Fibroblast of the aortic adventitia (primary cell): Measurements from ENCODE around the gene HSF2BP. TPM values are rescaled to one million over a fixed set of nuclear protein-coding genes. Genes with fewer than 3 reads are reported as not detected.

ENCODE experiments used
- DNase-seq: peaks from one replicate; pipeline ENCODE4 v3.0.0-alpha.2; 2010; ENCODE audit warnings: low read depth
- H3K4me3 ChIP-seq: 2 replicates; pipeline ENCODE4 v1.5.1; 2011; ENCODE audit warnings: low read depth, mild to moderate bottlenecking, control low read depth, low read length, moderate library complexity
- total RNA-seq: library from RNA; depleted of rRNA; stranded (reverse); fragments of >200 nt; gene quantifications from 2 replicates; pipeline ENCODE4 v1.2.3, GENCODE V29; 2012; ENCODE audit warnings: low replicate concordance
- TF ChIP-seq, protein P1 (sequence below): IDR thresholded peaks from 2 replicates; pipeline ENCODE4 v1.5.1; 2011; ENCODE audit warnings: mild to moderate bottlenecking, low read length, control low read depth, inconsistent platforms; ENCODE audit not compliant: insufficient read depth

HSF2BP gene
- total RNA-seq, 1 donor = 2.3 TPM

DNA sequence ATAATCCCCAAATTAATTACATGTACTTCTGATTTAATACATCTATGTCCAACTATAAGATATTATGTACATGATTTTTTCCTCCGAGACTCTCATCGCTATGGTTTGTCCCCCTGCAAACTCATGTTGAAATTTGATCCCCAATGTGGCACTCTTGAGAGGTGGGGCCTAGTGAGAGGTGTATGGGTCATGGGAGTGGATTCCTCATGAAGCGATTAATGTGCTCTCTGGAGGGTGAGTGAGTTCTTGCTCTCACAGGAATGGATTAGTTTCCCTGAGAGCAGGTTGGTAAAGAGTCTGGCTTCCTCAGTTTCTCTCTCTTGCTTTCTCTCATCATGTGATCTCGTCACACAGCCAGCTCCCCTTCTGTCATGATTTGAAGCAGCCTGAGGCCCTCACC, 16.1 kb downstream of the HSF2BP start:
- no peak for DNase-seq
- TF ChIP-seq, protein P1, sequence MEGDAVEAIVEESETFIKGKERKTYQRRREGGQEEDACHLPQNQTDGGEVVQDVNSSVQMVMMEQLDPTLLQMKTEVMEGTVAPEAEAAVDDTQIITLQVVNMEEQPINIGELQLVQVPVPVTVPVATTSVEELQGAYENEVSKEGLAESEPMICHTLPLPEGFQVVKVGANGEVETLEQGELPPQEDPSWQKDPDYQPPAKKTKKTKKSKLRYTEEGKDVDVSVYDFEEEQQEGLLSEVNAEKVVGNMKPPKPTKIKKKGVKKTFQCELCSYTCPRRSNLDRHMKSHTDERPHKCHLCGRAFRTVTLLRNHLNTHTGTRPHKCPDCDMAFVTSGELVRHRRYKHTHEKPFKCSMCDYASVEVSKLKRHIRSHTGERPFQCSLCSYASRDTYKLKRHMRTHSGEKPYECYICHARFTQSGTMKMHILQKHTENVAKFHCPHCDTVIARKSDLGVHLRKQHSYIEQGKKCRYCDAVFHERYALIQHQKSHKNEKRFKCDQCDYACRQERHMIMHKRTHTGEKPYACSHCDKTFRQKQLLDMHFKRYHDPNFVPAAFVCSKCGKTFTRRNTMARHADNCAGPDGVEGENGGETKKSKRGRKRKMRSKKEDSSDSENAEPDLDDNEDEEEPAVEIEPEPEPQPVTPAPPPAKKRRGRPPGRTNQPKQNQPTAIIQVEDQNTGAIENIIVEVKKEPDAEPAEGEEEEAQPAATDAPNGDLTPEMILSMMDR = no peak
- H3K4me3 ChIP-seq = no peak overlapping the region

- TF ChIP-seq, protein P1 = no peak
- DNase-seq = no peak
Observed at GRCh38 chr21:43640400-43640799, 18.9 kb downstream of the HSF2BP start.

DNA sequence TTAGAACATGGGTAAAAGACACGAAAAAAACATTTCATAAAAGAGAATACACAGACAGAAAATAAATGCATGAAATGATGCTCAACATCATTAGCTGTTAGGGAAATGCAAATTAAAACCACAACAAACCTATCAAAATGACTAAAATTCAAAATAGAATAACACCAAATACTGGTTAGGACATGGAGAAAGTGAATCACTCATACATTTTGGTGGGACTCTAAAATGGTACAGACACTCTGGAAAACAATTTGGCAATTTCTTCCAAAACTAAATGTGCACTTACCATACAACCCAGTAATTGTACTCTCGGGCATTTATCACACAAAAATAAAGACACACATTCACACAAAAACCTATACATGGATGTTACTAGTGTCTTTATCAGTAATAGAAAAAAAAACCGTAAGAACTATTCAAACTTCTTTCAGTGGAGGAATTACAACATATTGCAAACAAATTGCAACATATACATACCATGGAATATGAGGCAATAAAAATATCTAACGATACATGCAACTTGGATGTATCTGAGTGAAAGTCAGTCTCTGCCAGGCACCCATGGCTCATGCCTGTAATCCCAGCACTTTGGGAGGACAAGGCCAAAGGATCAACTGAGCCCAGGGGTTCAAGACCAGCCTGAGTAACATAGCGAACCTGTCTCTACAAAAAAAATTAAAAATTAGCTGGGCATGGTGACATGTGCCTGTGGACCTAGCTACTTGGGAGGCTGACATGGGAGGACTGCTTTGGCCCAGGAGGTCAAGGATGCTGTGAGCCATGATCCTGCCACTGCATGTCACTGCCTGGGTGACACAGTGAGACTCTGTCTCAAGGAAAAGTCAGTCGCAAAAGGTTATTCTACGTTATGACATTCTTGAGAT, 19.6 kb downstream of the HSF2BP start:
- DNase-seq = peak; percentile 87
- no peak overlapping the region for H3K4me3 ChIP-seq
- TF ChIP-seq, protein P1 = no peak

More at GRCh38 chr21:43640400-43640799, 18.9 kb downstream of the HSF2BP start:
- no peak overlapping the region for H3K4me3 ChIP-seq

- no peak overlapping the region for H3K4me3 ChIP-seq
- DNase-seq = no peak
- TF ChIP-seq, protein P1 = no peak
Observed at GRCh38 chr21:43637530-43638158, 21.6 kb downstream of the HSF2BP start.

- no peak for DNase-seq
- no peak overlapping the region for H3K4me3 ChIP-seq
- TF ChIP-seq, protein P1 = no peak
Observed at GRCh38 chr21:43635436-43635835, 23.9 kb downstream of the HSF2BP start.

GRCh38 chr21:43634618-43635017, 24.7 kb downstream of the HSF2BP start:
- H3K4me3 ChIP-seq = no peak overlapping the region
- TF ChIP-seq, protein P1 = no peak
- no peak for DNase-seq
